Loucy (cell line): ENCODE results near the gene KDM4C.

Source experiments
- H2AFZ ChIP-seq: fragments of 200-600 bp; sonication (generic); 2 replicates; pipeline ENCODE4 v1.6.0; 2016; ENCODE audit warnings: antibody characterized with exemption, mild to moderate bottlenecking, low read length, moderate library complexity
- H3F3A ChIP-seq: fragments of 200-600 bp; 2 replicates; pipeline ENCODE4 v1.6.0; 2016; ENCODE audit warnings: antibody characterized with exemption, low read depth, mild to moderate bottlenecking
- H3K27me3 ChIP-seq: fragments of 200-600 bp; sonication (generic); 2 replicates; pipeline ENCODE4 v1.6.1; 2014; ENCODE audit warnings: low read length, mild to moderate bottlenecking; ENCODE audit not compliant: insufficient read depth, poor library complexity, severe bottlenecking
- H3K36me3 ChIP-seq: fragments of 200-600 bp; sonication (generic); 2 replicates; pipeline ENCODE4 v1.6.1; 2016; ENCODE audit warnings: low read length; ENCODE audit not compliant: insufficient read depth
- H3K4me1 ChIP-seq: fragments of 200-600 bp; sonication (generic); 2 replicates; pipeline ENCODE4 v1.5.1; 2014; ENCODE audit warnings: low read length, mild to moderate bottlenecking; ENCODE audit not compliant: insufficient read depth, poor library complexity, severe bottlenecking
- H3K4me2 ChIP-seq: fragments of 200-600 bp; sonication (generic); 2 replicates; pipeline ENCODE4 v1.6.0; 2014; ENCODE audit warnings: antibody characterized with exemption, low read length, low read depth, mild to moderate bottlenecking; ENCODE audit not compliant: poor library complexity, severe bottlenecking
- H3K4me3 ChIP-seq: fragments of 200-600 bp; sonication (generic); 2 replicates; pipeline ENCODE4 v1.5.1; 2014; ENCODE audit warnings: low read length, mild to moderate bottlenecking, mixed read lengths; ENCODE audit not compliant: poor library complexity, severe bottlenecking
- H3K79me2 ChIP-seq: fragments of 200-600 bp; sonication (generic); 2 replicates; pipeline ENCODE4 v1.6.1; 2014; ENCODE audit warnings: low read length; ENCODE audit not compliant: insufficient read depth
- H3K9ac ChIP-seq: fragments of 200-600 bp; sonication (generic); 2 replicates; pipeline ENCODE4 v1.6.0; 2014; ENCODE audit warnings: mild to moderate bottlenecking, low read depth, low read length, moderate library complexity; ENCODE audit not compliant: poor library complexity, severe bottlenecking
- H3K9me2 ChIP-seq: fragments of 200-600 bp; sonication (generic); replicated peaks from 2 replicates; pipeline ENCODE4 v1.6.1; 2016; ENCODE audit warnings: low read depth, low read length, mixed read lengths
- H3K9me3 ChIP-seq: fragments of 200-600 bp; sonication (generic); 2 replicates; pipeline ENCODE4 v1.6.1; 2014; ENCODE audit warnings: mild to moderate bottlenecking, antibody characterized with exemption, low read length, low read depth; ENCODE audit not compliant: insufficient read depth
- H4K20me1 ChIP-seq: fragments of 200-600 bp; sonication (generic); 2 replicates; pipeline ENCODE4 v1.6.0; 2014; ENCODE audit warnings: antibody characterized with exemption, low read length, mild to moderate bottlenecking; ENCODE audit not compliant: insufficient read depth, poor library complexity, severe bottlenecking
- EZH2phosphoT487 ChIP-seq: fragments of 200-600 bp; IDR thresholded peaks from 2 replicates; pipeline ENCODE4 v1.6.1; 2018; ENCODE audit warnings: antibody characterized with exemption, mild to moderate bottlenecking, moderate library complexity, borderline replicate concordance
- TF ChIP-seq, protein P1 (sequence below): fragments of 200-600 bp; sonication (generic); conservative IDR thresholded peaks from 2 replicates; pipeline ENCODE4 v1.5.1; 2014; ENCODE audit warnings: mild to moderate bottlenecking, antibody characterized with exemption, low read length

The KDM4C gene

DNA sequence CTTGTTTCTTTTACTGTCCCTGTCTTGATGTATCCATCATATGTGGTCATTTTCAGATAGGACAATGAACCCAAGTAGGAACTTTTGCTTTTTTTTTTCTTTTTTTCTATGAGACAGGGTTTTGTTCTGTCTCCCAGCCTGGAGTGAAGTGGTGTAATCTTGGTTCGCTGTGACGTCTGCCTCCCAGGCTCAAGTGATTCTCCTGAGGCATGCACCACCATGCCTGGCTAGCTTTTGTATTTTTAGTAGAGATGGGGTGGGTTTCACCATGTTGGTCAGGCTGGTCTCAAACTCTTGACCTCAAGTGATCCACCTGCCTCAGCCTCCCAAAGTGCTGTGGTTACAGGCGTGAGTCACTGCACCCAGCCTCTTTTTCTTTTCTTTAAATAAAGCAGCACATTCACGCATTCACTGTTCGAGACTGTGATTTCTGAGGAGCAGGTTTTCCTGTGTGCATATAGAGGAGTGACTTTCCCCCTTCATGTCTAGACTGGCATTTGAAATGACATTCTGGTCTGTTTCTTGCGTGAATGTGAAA is 448.5 kb downstream of the KDM4C start:
- peaks cover 72% of the 10 kb centered on the region for H3K27me3 ChIP-seq
- H2AFZ ChIP-seq = no peak overlapping the region
- no peaks in the 10 kb centered on the region for H3K9me3 ChIP-seq
- H3K79me2 ChIP-seq = no peaks in the 10 kb centered on the region
- H3K4me3 ChIP-seq = no peak overlapping the region
- no peak for TF ChIP-seq EZH2phosphoT487
- TF ChIP-seq, protein P1, sequence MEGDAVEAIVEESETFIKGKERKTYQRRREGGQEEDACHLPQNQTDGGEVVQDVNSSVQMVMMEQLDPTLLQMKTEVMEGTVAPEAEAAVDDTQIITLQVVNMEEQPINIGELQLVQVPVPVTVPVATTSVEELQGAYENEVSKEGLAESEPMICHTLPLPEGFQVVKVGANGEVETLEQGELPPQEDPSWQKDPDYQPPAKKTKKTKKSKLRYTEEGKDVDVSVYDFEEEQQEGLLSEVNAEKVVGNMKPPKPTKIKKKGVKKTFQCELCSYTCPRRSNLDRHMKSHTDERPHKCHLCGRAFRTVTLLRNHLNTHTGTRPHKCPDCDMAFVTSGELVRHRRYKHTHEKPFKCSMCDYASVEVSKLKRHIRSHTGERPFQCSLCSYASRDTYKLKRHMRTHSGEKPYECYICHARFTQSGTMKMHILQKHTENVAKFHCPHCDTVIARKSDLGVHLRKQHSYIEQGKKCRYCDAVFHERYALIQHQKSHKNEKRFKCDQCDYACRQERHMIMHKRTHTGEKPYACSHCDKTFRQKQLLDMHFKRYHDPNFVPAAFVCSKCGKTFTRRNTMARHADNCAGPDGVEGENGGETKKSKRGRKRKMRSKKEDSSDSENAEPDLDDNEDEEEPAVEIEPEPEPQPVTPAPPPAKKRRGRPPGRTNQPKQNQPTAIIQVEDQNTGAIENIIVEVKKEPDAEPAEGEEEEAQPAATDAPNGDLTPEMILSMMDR = no peak
- H3K9me2 ChIP-seq = no peaks in the 10 kb centered on the region
- H3K36me3 ChIP-seq = no peaks in the 10 kb centered on the region
- H4K20me1 ChIP-seq = no peaks in the 10 kb centered on the region
- no peak overlapping the region for H3K9ac ChIP-seq
- no peaks in the 10 kb centered on the region for H3K4me1 ChIP-seq
- H3K4me2 ChIP-seq = no peak overlapping the region
- H3F3A ChIP-seq = no peaks in the 10 kb centered on the region

DNA sequence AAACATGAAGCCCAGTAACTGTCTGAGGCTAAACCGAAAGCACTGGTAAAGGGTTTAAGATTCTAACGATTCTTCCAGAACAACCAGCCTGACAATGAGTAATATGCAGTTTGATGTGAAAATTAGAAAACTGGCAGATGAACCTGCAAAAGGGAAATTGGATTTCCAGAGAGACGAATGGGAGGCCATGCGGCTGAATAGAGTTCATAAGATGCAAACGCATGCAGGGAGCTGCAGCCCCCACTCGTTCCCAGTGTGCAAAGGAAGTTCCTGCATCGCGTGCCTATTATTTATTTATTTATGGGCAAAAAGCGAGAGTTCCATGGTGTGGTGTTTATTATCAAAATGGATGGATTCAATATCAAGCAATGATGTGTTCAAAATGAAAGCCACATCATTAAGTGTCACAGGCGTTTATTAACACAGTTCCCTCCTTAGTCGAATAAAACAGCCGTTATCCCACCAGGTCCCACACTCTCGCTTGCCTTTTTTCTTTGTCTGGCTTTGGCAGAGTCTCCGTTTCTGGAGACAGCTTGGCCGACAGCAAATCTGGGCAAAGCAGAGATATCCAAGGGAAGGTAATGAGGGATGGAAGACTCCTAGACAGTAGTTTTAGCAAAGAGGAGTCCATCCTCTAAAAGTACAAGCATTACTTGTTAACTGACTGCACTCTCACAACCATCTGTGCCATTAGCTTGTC is 451.4 kb downstream of the KDM4C start:
- Histone ChIP-seq H3K9me2 (no peaks in the 10 kb centered on the region), H4K20me1 (no peaks in the 10 kb centered on the region), H3K4me2 (no peak overlapping the region), H3F3A (no peaks in the 10 kb centered on the region), H2AFZ (no peak overlapping the region), H3K79me2 (no peaks in the 10 kb centered on the region), H3K4me3 (no peak overlapping the region), H3K4me1 (no peaks in the 10 kb centered on the region), H3K9me3 (no peaks in the 10 kb centered on the region), H3K36me3 (no peaks in the 10 kb centered on the region), H3K27me3 (peaks cover 85% of the 10 kb centered on the region), H3K9ac (no peak overlapping the region)
- TF ChIP-seq, protein P1 = no peak
- no peak for TF ChIP-seq EZH2phosphoT487

DNA sequence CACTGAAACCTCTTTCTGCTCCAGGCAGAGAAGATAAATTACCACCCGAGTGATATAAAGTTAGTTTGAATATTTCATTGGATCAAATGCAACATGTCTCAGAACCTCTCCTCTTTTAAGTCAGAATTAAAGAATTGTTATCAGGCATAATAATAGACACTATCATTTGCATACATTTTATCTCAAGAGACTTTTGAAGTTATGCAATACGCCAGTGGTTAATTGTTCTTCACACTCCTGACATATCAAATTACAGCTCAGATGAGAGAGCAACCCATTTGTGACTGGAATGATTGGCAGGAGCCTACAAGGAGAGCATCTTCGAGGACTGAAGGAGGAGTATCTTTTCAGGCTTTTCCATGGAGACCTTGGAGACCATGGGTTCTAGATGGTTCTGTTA is 452.2 kb downstream of the KDM4C start:
- H3F3A ChIP-seq = no peaks in the 10 kb centered on the region
- no peaks in the 10 kb centered on the region for H3K79me2 ChIP-seq
- no peaks in the 10 kb centered on the region for H3K4me1 ChIP-seq
- H3K9me3 ChIP-seq = no peaks in the 10 kb centered on the region
- no peak overlapping the region for H3K4me3 ChIP-seq
- H3K36me3 ChIP-seq = no peaks in the 10 kb centered on the region
- no peaks in the 10 kb centered on the region for H3K9me2 ChIP-seq
- peaks cover 88% of the 10 kb centered on the region for H3K27me3 ChIP-seq
- H3K4me2 ChIP-seq = no peak overlapping the region
- no peak overlapping the region for H3K9ac ChIP-seq
- TF ChIP-seq, protein P1 = no peak
- TF ChIP-seq EZH2phosphoT487 = no peak
- H4K20me1 ChIP-seq = no peaks in the 10 kb centered on the region
- H2AFZ ChIP-seq = no peak overlapping the region
